EL (cell line): Measurements from ENCODE around the gene PEAK1.
A peak's percentile ranks its signal among the peaks of the same experiment; 100 is the strongest.

Source experiments
- DNase-seq: peaks from one replicate; pipeline ENCODE4 v3.0.0-alpha.2; 2016

Gene PEAK1

GRCh38 chr15:77118882-77119321, 301.0 kb downstream of the PEAK1 start:
- DNase-seq, result peak; percentile 78

GRCh38 chr15:77115179-77115578, 304.7 kb downstream of the PEAK1 start:
- DNase-seq, result no peak

- no peak for DNase-seq
Measured at GRCh38 chr15:77112838-77113504, 306.9 kb downstream of the PEAK1 start.

GRCh38 chr15:77111789-77112188, 308.1 kb downstream of the PEAK1 start:
- no peak for DNase-seq

- peak; percentile 47 for DNase-seq
Measured at GRCh38 chr15:77107531-77108355, 312.2 kb downstream of the PEAK1 start.

- no peak for DNase-seq
Measured at GRCh38 chr15:77107068-77107467, 312.8 kb downstream of the PEAK1 start.

- peak; percentile 14 for DNase-seq
Measured at GRCh38 chr15:77104155-77104554, 315.7 kb downstream of the PEAK1 start.

- no peak for DNase-seq
Measured at GRCh38 chr15:77099741-77100463, 320.0 kb downstream of the PEAK1 start.

GRCh38 chr15:77098572-77098971, 321.3 kb downstream of the PEAK1 start:
- DNase-seq, result no peak

- DNase-seq, result no peak
Measured at GRCh38 chr15:77097921-77098320, 322.0 kb downstream of the PEAK1 start.

GRCh38 chr15:77097248-77097721, 322.6 kb downstream of the PEAK1 start:
- DNase-seq, result no peak

GRCh38 chr15:77096541-77096940, 323.4 kb downstream of the PEAK1 start:
- DNase-seq, result no peak

GRCh38 chr15:77096138-77096537, 323.8 kb downstream of the PEAK1 start:
- no peak for DNase-seq

GRCh38 chr15:77094397-77095030, 325.4 kb downstream of the PEAK1 start:
- DNase-seq, result no peak

- no peak for DNase-seq
Measured at GRCh38 chr15:77093436-77093835, 326.5 kb downstream of the PEAK1 start.

GRCh38 chr15:77091097-77091496, 328.8 kb downstream of the PEAK1 start:
- no peak for DNase-seq

GRCh38 chr15:77087213-77087612, 332.7 kb downstream of the PEAK1 start:
- no peak for DNase-seq

GRCh38 chr15:77085297-77085696, 334.6 kb downstream of the PEAK1 start:
- DNase-seq, result peak; percentile 49

- no peak for DNase-seq
Measured at GRCh38 chr15:77084436-77084835, 335.5 kb downstream of the PEAK1 start.

- no peak for DNase-seq
Measured at GRCh38 chr15:77083381-77084160, 336.3 kb downstream of the PEAK1 start.

- no peak for DNase-seq
Measured at GRCh38 chr15:77081971-77082370, 337.9 kb downstream of the PEAK1 start.

GRCh38 chr15:77076323-77076915, 343.5 kb downstream of the PEAK1 start:
- no peak for DNase-seq
